ENCODE results near the gene TBC1D10A. TPM values are rescaled to one million over a fixed set of nuclear protein-coding genes. Genes with fewer than 3 reads are reported as not detected.
"Not testable (repeated sequence)": the region's sequence is repeated elsewhere in the genome, so short reads cannot be mapped to it uniquely, and the experiment has no call there.

Gene TBC1D10A
- total RNA-seq, 4 donors from 2014 or later = 46.8 to 63.9 (median 52.1) TPM

GRCh38 chr22:30347255-30347892, 20.6 kb upstream of the TBC1D10A start:
- Histone ChIP-seq H3K9me3 (no peaks in the 10 kb centered on the region), H3K4me1 (peaks cover 0 to 59% (median 20%) of the 10 kb centered on the region in 4 donors), H3K36me3 (peaks cover 3 to 94% (median 46%) of the 10 kb centered on the region in 3 donors), H3K4me3 (no peak overlapping the region), H3K27me3 (no peaks in the 10 kb centered on the region), H3K27ac (peak overlapping the region in 1 of 4 donors; percentile 8)
- TF ChIP-seq POLR2A (IDR thresholded peaks at IDR 0.05) (no peak), EP300 (IDR thresholded peaks at IDR 0.05) (no peak), CTCF (IDR thresholded peaks at IDR 0.05) (no peak)
- DNase-seq (ENCODE audit: low spot score in 2 of 2) = no peak
- WGBS, 2 donors = 69 to 74% methylated on average over 5 of the region's 5 CpGs

GRCh38 chr22:30344447-30345200, 17.9 kb upstream of the TBC1D10A start:
- no peaks in the 10 kb centered on the region for H3K9me3 ChIP-seq
- no peaks in the 10 kb centered on the region for H3K27me3 ChIP-seq
- WGBS, 2 donors = 88 to 89% methylated on average over 13 of the region's 13 CpGs
- H3K4me3 ChIP-seq = no peak overlapping the region
- H3K4me1 ChIP-seq = peaks cover 0 to 63% (median 39%) of the 10 kb centered on the region in 4 donors
- no peak for DNase-seq (ENCODE audit: low spot score in 2 of 2)
- H3K36me3 ChIP-seq = peaks cover 6 to 94% (median 64%) of the 10 kb centered on the region in 3 donors
- no peak for TF ChIP-seq CTCF (IDR thresholded peaks at IDR 0.05)
- no peak for TF ChIP-seq POLR2A (IDR thresholded peaks at IDR 0.05)
- no peak for TF ChIP-seq EP300 (IDR thresholded peaks at IDR 0.05)
- peak overlapping the region in 1 of 4 donors; percentile 32 for H3K27ac ChIP-seq

- Histone ChIP-seq H3K27me3 (no peaks in the 10 kb centered on the region), H3K4me3 (no peak overlapping the region), H3K36me3 (peaks cover 19 to 100% (median 93%) of the 10 kb centered on the region in 3 donors), H3K4me1 (peaks cover 0 to 60% (median 36%) of the 10 kb centered on the region in 4 donors), H3K9me3 (no peaks in the 10 kb centered on the region), H3K27ac (peak overlapping the region; percentile 57 to 96 (median 75))
- TF ChIP-seq EP300 (IDR thresholded peaks at IDR 0.05) (peak in 1 of 2 donors; percentile 84), CTCF (IDR thresholded peaks at IDR 0.05) (peak in 1 of 5 experiments; percentile 7), POLR2A (IDR thresholded peaks at IDR 0.05) (no peak)
- DNase-seq (ENCODE audit: low spot score in 2 of 2) = peak in 1 of 2 donors; percentile 60
- WGBS, 2 donors = 41 to 48% methylated on average over 15 of the region's 16 CpGs
Observed at GRCh38 chr22:30340911-30341685, 14.4 kb upstream of the TBC1D10A start.

GRCh38 chr22:30338802-30339201, 12.1 kb upstream of the TBC1D10A start:
- WGBS, 2 donors = 88 to 89% methylated on average over 7 of the region's 7 CpGs
- Histone ChIP-seq H3K27ac (peak overlapping the region in 2 of 4 donors; percentile 34 to 52), H3K9me3 (no peaks in the 10 kb centered on the region), H3K4me3 (no peak overlapping the region), H3K36me3 (peaks cover 17 to 100% (median 93%) of the 10 kb centered on the region in 3 donors), H3K27me3 (no peaks in the 10 kb centered on the region), H3K4me1 (peaks cover 0 to 53% (median 32%) of the 10 kb centered on the region in 4 donors)
- TF ChIP-seq POLR2A (IDR thresholded peaks at IDR 0.05) (no peak), CTCF (IDR thresholded peaks at IDR 0.05) (no peak), EP300 (IDR thresholded peaks at IDR 0.05) (no peak)
- DNase-seq (ENCODE audit: low spot score in 2 of 2) = no peak

GRCh38 chr22:30338341-30338740, 11.6 kb upstream of the TBC1D10A start:
- Histone ChIP-seq H3K27ac (peak overlapping the region in 1 of 4 donors; percentile 18), H3K4me1 (peaks cover 0 to 50% (median 28%) of the 10 kb centered on the region in 4 donors), H3K36me3 (peaks cover 17 to 100% (median 91%) of the 10 kb centered on the region in 3 donors)
- not testable (repeated sequence) for H3K27me3 ChIP-seq; H3K4me3 ChIP-seq; DNase-seq (ENCODE audit: low spot score in 2 of 2); H3K9me3 ChIP-seq
- 57 to 64% methylated on average over 9 of the region's 9 CpGs for WGBS, 2 donors

Data from tibial nerve (tissue), 4 donors.